Ovary (tissue), 10 donors: Measurements from ENCODE around the gene PRIMPOL. TPM values are rescaled to one million over a fixed set of nuclear protein-coding genes. Genes with fewer than 3 reads are reported as not detected.
"Not testable (repeated sequence)": the region's sequence is repeated elsewhere in the genome, so short reads cannot be mapped to it uniquely, and the experiment has no call there.

Experiments used
- DNase-seq, 5 donors: peaks; one replicate each; pipeline ENCODE4 v3.0.0-alpha.2; 2019 to 2020
- H3K27ac ChIP-seq, 2 donors: fragments of 200-600 bp; one replicate each; pipeline versions ENCODE4 v1.5.1 to v1.8.0; 2019 to 2022
- H3K27me3 ChIP-seq: fragments of 200-600 bp; one replicate; pipeline ENCODE4 v1.8.0; 2022
- H3K36me3 ChIP-seq: fragments of 200-600 bp; sonication (generic); one replicate; pipeline ENCODE4 v1.5.1; 2019
- H3K4me1 ChIP-seq: one replicate; pipeline ENCODE4 v1.8.1; 2013; ENCODE audit warnings: mild to moderate bottlenecking, moderate library complexity; ENCODE audit not compliant: insufficient read depth
- H3K4me3 ChIP-seq: fragments of 200-600 bp; sonication (generic); one replicate; pipeline ENCODE4 v1.5.1; 2017
- H3K9me3 ChIP-seq, 2 donors: fragments of 200-600 bp in 1 of 2; sonication (generic) in 1 of 2; one replicate each; pipeline versions ENCODE4 v1.5.1 to v1.8.1; 2013 to 2019; ENCODE audit warnings: mild to moderate bottlenecking in 1 of 2, moderate library complexity in 1 of 2
- CTCF ChIP-seq, 3 donors: fragments of 450-650 bp in 2 of 3; fragments of 200-600 bp in 1 of 3; IDR thresholded peaks; one replicate each; pipeline versions ENCODE4 v1.5.1 to v1.8.0; 2016 to 2022; ENCODE audit warnings: antibody characterized with exemption in 3 of 3, mild to moderate bottlenecking in 1 of 3
- EP300 ChIP-seq: sonication (generic); formaldehyde crosslinking; IDR thresholded peaks from one replicate; pipeline ENCODE4 v1.6.1; 2017; ENCODE audit warnings: antibody characterized with exemption
- POLR2A ChIP-seq: fragments of 450-650 bp; IDR thresholded peaks from one replicate; pipeline ENCODE4 v1.6.1; 2017; ENCODE audit warnings: antibody characterized with exemption, mild to moderate bottlenecking, moderate library complexity
- WGBS, 3 donors: extraction: QIAGEN DNeasy Blood & Tissue Kit in 1 of 3; methylation state at CpG; one replicate each; pipeline versions ENCODE4 v1.1.5 to v1.1.7; 2013 to 2017; 5-methylcytosine and 5-hydroxymethylcytosine counted together
- intact Hi-C, 4 donors: fragments of 100-400 bp; cut with DNase I; formaldehyde crosslinking; loops; one replicate each; pipeline versions ENCODE4 v1.11.0 to v1.15.1; 2022 to 2023
- long read RNA-seq, 3 donors: library from polyadenylated mRNA in 2 of 3; unstranded in 2 of 3; transcript quantifications; one replicate each; pipeline ENCODE4 v2.0.0 and lab custom pipeline, GENCODE V29; 2021 to 2026
- polyA plus RNA-seq, 2 donors: library from polyadenylated mRNA; stranded (reverse); fragments of 200-250 nt in 1 of 2; fragments of 350-450 nt in 1 of 2; fragmentation: Illumina TruSeq in 1 of 2; extraction: RNeasy Lipid Tissue Mini Kit (QIAGEN cat#74804) in 1 of 2; gene quantifications; one replicate each; pipeline ENCODE4 v1.2.3, GENCODE V29; 2013 to 2014
- total RNA-seq, 7 donors: library from RNA; depleted of rRNA in 2 of 7; stranded (reverse); fragments of >200 nt in 2 of 7; fragmentation: NEBNext Ultra II Directional in 3 of 7; extraction: Animal tissue kit (Norgen Biotek cat#: 25700) in 3 of 7; gene quantifications; one replicate each; pipeline versions ENCODE4 v1.1.0 to v1.2.4, GENCODE V29; 2016 to 2023
- donor health status: DM: no; HTN: no; CAD: no; lungs with moderate emphysema.
- donor health status: DM: no; HTN: no; CAD: no.
- donor health status: Bipolar disorder and iron deficiency.
- donor health status: DM: yes; HTN: yes; CAD: no.
- donor health status: DM: no; HTN: no; CAD: no.
- donor health status: DM: yes; HTN: yes; CAD: no.

PRIMPOL gene
- total RNA-seq (10 to 100 TPM; 16.7 to 29.2 (median 18.6) TPM), polyA plus RNA-seq (10 to 100 TPM; 14.1 to 14.4 TPM)
- long read RNA-seq, donor 1, transcript PRIMPOL-201 (14 exons, 2,289 nt) = major isoform, 40 of 76 reads
- long read RNA-seq, donor 1, partial matches to known transcripts = 8 of 76 reads
- long read RNA-seq, donor 1, other reads (novel, unspliced or antisense) = 19 of 76 reads
- long read RNA-seq, donor 2, partial matches to known transcripts = 0 of 5 reads
- long read RNA-seq, donor 2, other reads (novel, unspliced or antisense) = 0 of 5 reads
- long read RNA-seq, donor 3, transcript PRIMPOL-201 (14 exons, 2,289 nt) = major isoform, 12 of 23 reads
- long read RNA-seq, donor 3, partial matches to known transcripts = 1 of 23 reads
- long read RNA-seq, donor 3, other reads (novel, unspliced or antisense) = 6 of 23 reads

DNA sequence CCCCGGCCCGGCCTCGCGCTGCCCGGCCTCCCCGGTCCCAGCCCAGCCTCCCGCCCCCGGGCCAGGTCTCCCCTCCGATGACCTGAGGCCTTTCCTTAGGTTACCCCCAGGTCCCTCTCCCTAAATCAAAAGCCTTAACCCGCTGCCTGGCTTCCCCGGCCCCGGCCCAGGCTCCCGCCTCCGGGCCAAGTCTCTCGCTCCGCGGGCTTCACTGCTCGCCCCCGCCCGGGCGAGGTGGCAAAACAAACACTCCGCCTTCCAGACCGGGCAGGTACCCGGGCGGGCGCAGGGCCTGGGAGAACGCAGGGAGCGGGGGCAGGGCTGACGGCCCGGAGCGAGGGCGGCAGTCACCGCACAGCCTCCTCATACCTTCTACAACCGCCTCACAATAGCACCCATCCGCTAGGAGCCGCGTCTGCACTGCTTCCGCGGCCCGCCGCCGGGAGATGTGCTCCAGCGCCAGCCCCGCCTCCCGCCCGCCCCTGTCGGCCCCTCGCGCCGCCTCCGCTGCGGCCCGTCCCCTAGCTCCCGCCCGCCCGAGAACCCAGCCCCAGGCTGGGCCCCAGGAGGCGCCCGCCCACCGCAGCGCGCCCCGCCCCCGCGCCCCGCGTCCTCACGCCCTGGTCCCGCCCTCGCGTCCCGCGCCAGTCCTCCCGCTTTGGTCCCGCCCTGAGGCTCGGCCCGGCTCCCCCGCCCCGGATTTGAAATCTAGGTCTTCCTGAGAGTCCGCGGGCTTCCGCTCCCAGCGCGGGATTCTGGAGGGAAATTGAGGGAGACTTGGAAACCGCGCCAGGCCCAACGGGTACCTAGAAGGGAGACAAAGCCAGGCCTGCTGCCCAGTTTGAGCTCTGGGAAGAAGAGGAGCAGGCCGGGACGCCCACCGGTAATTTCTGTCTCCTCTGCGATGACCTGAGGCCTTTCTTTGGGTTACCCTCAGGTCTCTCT is at the start of gene PRIMPOL, which contains the start of gene CASP3:
TSS of gene PRIMPOL (plus strand) at position 713 of the 945 bp plus-strand sequence. CDS start 7,403 bp downstream, outside the sequence.
TSS of gene CASP3 (minus strand) at position 422 of the 945 bp plus-strand sequence. CDS start 10,994 bp downstream, outside the sequence.
- TF ChIP-seq EP300 (no peak), POLR2A (peak; percentile 80), CTCF (IDR thresholded peaks at IDR 0.05) (peak in 2 of 3 donors; percentile 15 to 29)
- H3K4me1 ChIP-seq = peaks cover 4% of the 10 kb centered on the region
- H3K27ac ChIP-seq = peak within 1 kb of the TSS; percentile 92 to 93
- H3K36me3 ChIP-seq = no peaks in the 10 kb centered on the region
- H3K27me3 ChIP-seq = no peaks in the 10 kb centered on the region
- 1% methylated on average over 67 to 90 of the region's 90 CpGs for WGBS, 3 donors
- H3K9me3 ChIP-seq = no peaks in the 10 kb centered on the region
- intact Hi-C loops = loop anchor here in 2 of 4 donors (5.0 to 10.0 kb wide), 2 partner anchors 362 to 384 kb away; no protein-coding TSS in a partner anchor
- peak within 1 kb of the TSS; percentile 65 for H3K4me3 ChIP-seq
- peak; percentile 96 to 99 (median 97) for DNase-seq

DNA sequence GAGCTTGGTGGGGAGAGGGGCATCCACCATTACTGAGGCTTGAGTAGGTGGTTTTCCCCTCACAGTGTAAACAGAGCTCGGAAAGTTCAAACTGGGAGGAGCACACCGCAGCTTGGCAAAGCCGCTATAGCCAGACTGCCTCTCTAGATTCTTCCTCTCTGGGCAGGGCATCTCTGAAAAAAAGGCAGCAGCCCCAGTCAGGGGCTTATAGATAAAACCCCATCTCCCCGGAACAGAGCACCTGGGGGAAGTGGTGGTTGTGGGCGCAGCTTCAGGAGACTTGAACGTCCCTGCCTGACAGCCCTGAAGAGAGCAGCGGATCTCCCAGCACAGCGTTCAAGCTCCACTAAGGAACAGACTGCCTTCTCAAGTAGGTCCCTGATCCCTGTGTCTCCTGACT is 48.6 kb upstream of the PRIMPOL start:
- H3K4me3 ChIP-seq, H3K27ac ChIP-seq, H3K36me3 ChIP-seq, H3K4me1 ChIP-seq, H3K27me3 ChIP-seq, intact Hi-C loops, H3K9me3 ChIP-seq, DNase-seq: not testable (repeated sequence)
- 85 to 94% (median 88%) methylated on average over 8 of the region's 8 CpGs for WGBS, 3 donors

GRCh38 chr4:184602857-184603256 is 46.7 kb upstream of the PRIMPOL start:
- H3K27me3 ChIP-seq, H3K4me3 ChIP-seq, DNase-seq, intact Hi-C loops, H3K27ac ChIP-seq, H3K9me3 ChIP-seq, H3K4me1 ChIP-seq, H3K36me3 ChIP-seq: not testable (repeated sequence)
- WGBS, 3 donors = 0% methylated on average over 1 of the region's 1 CpG

- intact Hi-C loops, H3K9me3 ChIP-seq, H3K4me3 ChIP-seq, H3K27ac ChIP-seq, H3K27me3 ChIP-seq, DNase-seq, H3K4me1 ChIP-seq, H3K36me3 ChIP-seq: not testable (repeated sequence)
- 50 to 96% (median 92%) methylated on average over 2 of the region's 2 CpGs for WGBS, 3 donors
These were observed 42.1 kb upstream of the PRIMPOL start for GRCh38 chr4:184607429-184607828.

DNA sequence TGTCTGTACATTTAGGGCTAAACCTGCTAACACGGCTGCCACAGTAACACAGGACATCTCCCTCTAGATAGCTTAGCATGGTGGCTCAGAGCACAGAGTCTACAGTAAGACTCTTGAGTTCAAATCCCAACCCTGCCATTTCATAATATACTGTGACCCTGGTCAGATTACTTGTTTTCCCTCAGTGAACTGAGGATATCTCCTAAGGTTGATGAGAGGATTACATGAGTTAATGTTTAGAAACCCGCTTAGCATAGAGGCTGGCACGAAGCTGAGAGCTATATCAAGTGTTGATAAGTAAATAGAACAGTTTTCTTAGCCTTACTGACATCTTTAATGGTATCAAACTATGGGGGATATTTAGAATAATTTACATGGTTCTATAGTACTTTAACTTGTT is 37.5 kb upstream of the PRIMPOL start:
- DNase-seq = no peak
- Histone ChIP-seq H3K36me3 (no peaks in the 10 kb centered on the region), H3K9me3 (no peaks in the 10 kb centered on the region), H3K27me3 (no peaks in the 10 kb centered on the region), H3K4me3 (no peak overlapping the region), H3K4me1 (no peaks in the 10 kb centered on the region), H3K27ac (no peak overlapping the region)
- intact Hi-C loops = no loop called here
- TF ChIP-seq CTCF (IDR thresholded peaks at IDR 0.05) = no peak
- no peak for TF ChIP-seq EP300
- no peak for TF ChIP-seq POLR2A
- 80 to 90% (median 81%) methylated on average over 3 of the region's 3 CpGs for WGBS, 3 donors
